H1 (cell line): ENCODE results near the gene DLG1. TPM values are rescaled to one million over a fixed set of nuclear protein-coding genes. Genes with fewer than 3 reads are reported as not detected.

ENCODE experiments used
- CTCF ChIA-PET: fragments of 300-600 bp; sonication (Branson Sonifier 250); formaldehyde crosslinking; loops from one replicate; lab custom pipeline; 2021; ENCODE audit not compliant: partially characterized antibody; lab: Charles Lee
- POLR2A ChIA-PET: fragments of 300-600 bp; sonication (Branson Sonifier 250); formaldehyde crosslinking; loops from one replicate; lab custom pipeline; 2021; ENCODE audit warnings: inconsistent platforms; ENCODE audit not compliant: partially characterized antibody; lab: Charles Lee
- DNase-seq, 2 experiments: peaks; one replicate each; pipeline versions ENCODE4 v3.0.0 to v3.0.0-alpha.2; 2010 to 2022; ENCODE audit warnings: low spot score in 2 of 2, low read depth in 1 of 2, mixed read lengths in 1 of 2
- FAIRE-seq: peaks from 2 replicates; lab custom pipeline; 2011; peaks lifted over from hg19 to GRCh38; lab: Jason Lieb, UNC
- H2AFZ ChIP-seq: 2 replicates; pipeline ENCODE4 v1.8.1; 2012; ENCODE audit warnings: low read length, inconsistent platforms
- H2AK5ac ChIP-seq: 2 replicates; pipeline ENCODE4 v1.6.1; 2013; ENCODE audit warnings: low read depth, low read length
- H2BK120ac ChIP-seq: replicated peaks from 2 replicates; pipeline ENCODE3; 2013; ENCODE audit warnings: low read depth, low read length, inconsistent platforms
- H2BK12ac ChIP-seq: 2 replicates; pipeline ENCODE4 v1.6.1; 2013; ENCODE audit warnings: low read depth, low read length
- H2BK15ac ChIP-seq: 2 replicates; pipeline ENCODE4 v1.6.1; 2013; ENCODE audit warnings: low read length
- H2BK20ac ChIP-seq: 2 replicates; pipeline ENCODE4 v1.6.1; 2013; ENCODE audit warnings: low read length
- H2BK5ac ChIP-seq: 2 replicates; pipeline ENCODE4 v1.6.1; 2013; ENCODE audit warnings: low read depth, low read length
- H3K14ac ChIP-seq: 2 replicates; pipeline ENCODE4 v1.6.1; 2013; ENCODE audit warnings: inconsistent platforms; ENCODE audit not compliant: insufficient read length
- H3K18ac ChIP-seq: 2 replicates; pipeline ENCODE4 v1.6.1; 2013; ENCODE audit warnings: low read length; ENCODE audit errors: extremely low read depth
- H3K23ac ChIP-seq: 2 replicates; pipeline ENCODE4 v1.6.1; 2013; ENCODE audit warnings: inconsistent platforms; ENCODE audit not compliant: insufficient read length
- H3K23me2 ChIP-seq: 2 replicates; pipeline ENCODE4 v1.6.1; 2013; ENCODE audit warnings: low read depth, low read length
- H3K27ac ChIP-seq: 2 replicates; pipeline ENCODE4 v1.6.1; 2011; ENCODE audit warnings: low read depth, low read length, inconsistent platforms
- H3K27me3 ChIP-seq, 4 experiments: replicated peaks in 1 of 4; 1 replicate in 1 of 4; 2 replicates in 3 of 4; pipeline versions ENCODE4 v1.6.1 to v1.8.1; 2011 to 2013; ENCODE audit warnings: low read length in 3 of 4, mild to moderate bottlenecking in 3 of 4, inconsistent platforms in 2 of 4, mixed read lengths in 2 of 4, moderate library complexity in 1 of 4; ENCODE audit not compliant: control insufficient read depth in 3 of 4, insufficient read depth in 3 of 4; ENCODE audit errors: extremely low read depth in 1 of 4
- H3K36me3 ChIP-seq, 4 experiments: 2 replicates each; pipeline versions ENCODE4 v1.6.1 to v1.8.1; 2011 to 2013; ENCODE audit warnings: mild to moderate bottlenecking in 4 of 4, low read length in 3 of 4, moderate library complexity in 2 of 4, control low read depth in 1 of 4, inconsistent platforms in 1 of 4; ENCODE audit not compliant: insufficient read depth in 4 of 4, control insufficient read depth in 2 of 4
- H3K4ac ChIP-seq: replicated peaks from 2 replicates; pipeline ENCODE3; 2013; ENCODE audit warnings: low read length, low read depth, mixed read lengths, inconsistent platforms; ENCODE audit not compliant: insufficient read length
- H3K4me1 ChIP-seq, 4 experiments: replicated peaks in 1 of 4; 1 replicate in 1 of 4; 2 replicates in 3 of 4; pipeline versions ENCODE4 v1.6.1 to v1.8.1; 2011 to 2013; ENCODE audit warnings: low read length in 3 of 4, inconsistent platforms in 2 of 4, mixed read lengths in 1 of 4; ENCODE audit not compliant: insufficient read depth in 4 of 4, control insufficient read depth in 3 of 4
- H3K4me2 ChIP-seq, 2 experiments: 2 replicates each; pipeline versions ENCODE4 v1.6.1 to v1.8.1; 2011 to 2013; ENCODE audit warnings: low read depth in 2 of 2, low read length in 2 of 2, control low read depth in 1 of 2, inconsistent platforms in 1 of 2, mild to moderate bottlenecking in 1 of 2; ENCODE audit not compliant: insufficient read depth in 1 of 2
- H3K4me3 ChIP-seq, 4 experiments: fragments of 200-600, 300-600 bp in 1 of 4; sonication (generic), shearing (Covaris generic), sonication (Bioruptor Twin) in 1 of 4; 2 replicates each; pipeline versions ENCODE4 v1.5.1 to v1.8.1; 2011 to 2016; ENCODE audit warnings: low read length in 4 of 4, low read depth in 3 of 4, control low read depth in 2 of 4, inconsistent platforms in 2 of 4, mild to moderate bottlenecking in 2 of 4, mixed read lengths in 1 of 4, moderate library complexity in 1 of 4; ENCODE audit not compliant: insufficient read depth in 2 of 4; ENCODE audit errors: extremely low read depth in 1 of 4
- H3K56ac ChIP-seq: replicated peaks from 2 replicates; pipeline ENCODE3; 2013; ENCODE audit warnings: low read depth, mild to moderate bottlenecking, mixed read lengths, low read length, inconsistent platforms; ENCODE audit not compliant: insufficient read length
- H3K79me1 ChIP-seq: 2 replicates; pipeline ENCODE4 v1.6.1; 2013; ENCODE audit warnings: low read depth, low read length, control low read depth
- H3K79me2 ChIP-seq, 2 experiments: 2 replicates each; pipeline versions ENCODE4 v1.6.1 to v1.8.1; 2012 to 2013; ENCODE audit warnings: low read length in 2 of 2, mild to moderate bottlenecking in 2 of 2, inconsistent platforms in 1 of 2; ENCODE audit not compliant: insufficient read depth in 2 of 2, control insufficient read depth in 1 of 2
- H3K9ac ChIP-seq, 4 experiments: replicated peaks in 1 of 4; 1 replicate in 1 of 4; 2 replicates in 3 of 4; pipeline versions ENCODE4 v1.6.1 to v1.8.1; 2011 to 2013; ENCODE audit warnings: low read depth in 3 of 4, low read length in 3 of 4, control low read depth in 2 of 4, mild to moderate bottlenecking in 2 of 4, moderate library complexity in 2 of 4, inconsistent platforms in 1 of 4; ENCODE audit errors: extremely low read depth in 1 of 4
- H3K9me3 ChIP-seq, 2 experiments: 2 replicates each; pipeline versions ENCODE4 v1.6.1 to v1.8.1; 2012 to 2013; ENCODE audit warnings: mild to moderate bottlenecking in 2 of 2, moderate library complexity in 2 of 2, control low read depth in 1 of 2, inconsistent platforms in 1 of 2, low read depth in 1 of 2, low read length in 1 of 2, mixed read lengths in 1 of 2; ENCODE audit not compliant: insufficient read depth in 2 of 2
- H4K20me1 ChIP-seq, 2 experiments: replicated peaks in 1 of 2; 2 replicates each; pipeline versions ENCODE3 to v1.8.1; 2011 to 2013; ENCODE audit warnings: inconsistent platforms in 2 of 2, low read length in 2 of 2, mild to moderate bottlenecking in 1 of 2; ENCODE audit not compliant: insufficient read depth in 2 of 2, control insufficient read depth in 1 of 2
- H4K5ac ChIP-seq: 2 replicates; pipeline ENCODE4 v1.6.1; 2013; ENCODE audit warnings: low read length, low read depth, mixed read lengths, inconsistent platforms; ENCODE audit not compliant: insufficient read length
- H4K8ac ChIP-seq: 2 replicates; pipeline ENCODE4 v1.8.0; 2013; ENCODE audit warnings: mild to moderate bottlenecking, moderate library complexity, low read length, inconsistent platforms; ENCODE audit not compliant: insufficient read depth; ENCODE audit errors: extremely low read depth
- H4K91ac ChIP-seq: replicated peaks from 2 replicates; pipeline ENCODE3; 2013; ENCODE audit warnings: low read length, mixed read lengths, inconsistent platforms; ENCODE audit not compliant: insufficient read length
- BACH1 ChIP-seq: IDR thresholded peaks from 2 replicates; pipeline ENCODE4 v1.6.1; 2012; ENCODE audit warnings: low read length, improper control_type of control experiment
- CBX5 ChIP-seq: fragments of 300-800, 300-1000 bp; sonication (generic); IDR thresholded peaks from 2 replicates; pipeline ENCODE4 v1.7.1; 2016; ENCODE audit warnings: antibody characterized with exemption, low read length, low read depth
- EGR1 ChIP-seq: IDR thresholded peaks from 2 replicates; pipeline ENCODE4 v1.6.1; 2011; ENCODE audit warnings: low read depth, low read length, borderline replicate concordance
- JUND ChIP-seq: IDR thresholded peaks from 2 replicates; pipeline ENCODE4 v1.6.1; 2011; ENCODE audit warnings: mild to moderate bottlenecking, improper control_type of control experiment, low read length
- KDM1A ChIP-seq: fragments of 200-600, 300-600 bp; sonication (generic); IDR thresholded peaks from 2 replicates; pipeline ENCODE4 v1.7.1; 2016; ENCODE audit warnings: mild to moderate bottlenecking, low read length, borderline replicate concordance
- NRF1 ChIP-seq: IDR thresholded peaks from 2 replicates; pipeline ENCODE4 v1.6.1; 2011; ENCODE audit warnings: mild to moderate bottlenecking, low read depth, low read length, improper control_type of control experiment
- RXRA ChIP-seq: IDR thresholded peaks from 2 replicates; pipeline ENCODE4 v1.6.1; 2011; ENCODE audit warnings: low read depth, mild to moderate bottlenecking, low read length, moderate library complexity; ENCODE audit not compliant: insufficient read depth
- SP1 ChIP-seq: IDR thresholded peaks from 2 replicates; pipeline ENCODE4 v1.6.1; 2011; ENCODE audit warnings: low read depth, low read length
- SP2 ChIP-seq: IDR thresholded peaks from 2 replicates; pipeline ENCODE4 v1.6.1; 2012; ENCODE audit warnings: mild to moderate bottlenecking, low read length, inconsistent platforms
- USF2 ChIP-seq: IDR thresholded peaks from 2 replicates; pipeline ENCODE4 v1.6.1; 2011; ENCODE audit warnings: low read length, improper control_type of control experiment
- WGBS, 2 experiments: shearing (Covaris generic) in 1 of 2; methylation state at CpG; one replicate each; pipeline versions ENCODE4 v1.1.6 to v1.1.7; 2013 to 2015; ENCODE audit warnings: low lambda C conversion rate in 2 of 2, mixed read lengths in 2 of 2, inconsistent platforms in 1 of 2, low coverage in 1 of 2, missing lambda C conversion rate in 1 of 2; ENCODE audit not compliant: insufficient replicate concordance in 2 of 2, insufficient coverage in 1 of 2, insufficient read length in 1 of 2; ENCODE audit errors: extremely low coverage in 1 of 2, missing lambda C conversion rate in 1 of 2; 5-methylcytosine and 5-hydroxymethylcytosine counted together
- polyA plus RNA-seq, 7 experiments: library from polyadenylated mRNA; depleted of rRNA in 3 of 7; stranded (reverse) in 5 of 7; unstranded in 2 of 7; fragments of >200 nt in 5 of 7; fragments of 200-250 nt in 2 of 7; gene quantifications; 1 replicate in 5 of 7; 2 replicates in 1 of 7; 4 replicates in 1 of 7; pipeline versions ENCODE4 v1.2.1 to v1.2.3, GENCODE V29; 2011 to 2013; ENCODE audit warnings: missing spikeins in 2 of 7, mixed read lengths in 2 of 7
- total RNA-seq: library from RNA; stranded (reverse); fragmentation: NEBNext Ultra II Directional; extraction: Animal tissue kit (Norgen Biotek cat#: 25700); gene quantifications from 2 replicates; pipeline ENCODE4 v1.2.1, GENCODE V29; 2021

DLG1 gene
- total and polyA plus RNA-seq, 2 of the 8 experiments (the other 6 are each of a cell fraction or from before 2014, with no cell fraction given), result 13.4 to 78.8 TPM

GRCh38 chr3:197348014-197348413 is 49.6 kb upstream of the DLG1 start:
- H3K14ac ChIP-seq, result no peak overlapping the region
- H4K20me1 ChIP-seq, result peaks cover 0 to 2% of the 10 kb centered on the region in 2 experiments
- H3K4me3 ChIP-seq, result no peak overlapping the region
- H3K9me3 ChIP-seq, result no peaks in the 10 kb centered on the region
- FAIRE-seq (no peak), DNase-seq (no peak)
- no peak overlapping the region for H4K8ac ChIP-seq
- H4K5ac ChIP-seq, result no peak overlapping the region
- H3K79me1 ChIP-seq, result no peaks in the 10 kb centered on the region
- H2BK20ac ChIP-seq, result no peak overlapping the region
- H3K36me3 ChIP-seq, result no peaks in the 10 kb centered on the region
- peaks cover 0 to 3% (median under 1%) of the 10 kb centered on the region in 4 experiments; a peak in 2 of 7 replicates for H3K4me1 ChIP-seq
- no peak overlapping the region for H2BK5ac ChIP-seq
- H4K91ac ChIP-seq, result no peak overlapping the region
- H3K27ac ChIP-seq, result no peak overlapping the region
- H2AFZ ChIP-seq, result no peak overlapping the region
- no peak overlapping the region for H3K23ac ChIP-seq
- H3K23me2 ChIP-seq, result peaks cover 6% of the 10 kb centered on the region
- no peak overlapping the region for H3K4me2 ChIP-seq
- POLR2A ChIA-PET, result interaction anchor here (1.4 kb wide), 1 partner anchor 16 kb away, joined by 3 read pairs; no protein-coding TSS in a partner anchor
- no peak overlapping the region for H3K4ac ChIP-seq
- no peak overlapping the region for H3K18ac ChIP-seq
- no peak overlapping the region for H2AK5ac ChIP-seq
- no peak overlapping the region for H2BK120ac ChIP-seq
- H3K27me3 ChIP-seq, result no peaks in the 10 kb centered on the region
- no peak overlapping the region for H2BK15ac ChIP-seq
- H2BK12ac ChIP-seq, result no peak overlapping the region
- H3K9ac ChIP-seq, result no peak overlapping the region
- 94% methylated on average over 6 of the region's 6 CpGs; no CpG with 5 or more reads in 1 of the 2 experiments for WGBS, 2 experiments
- H3K79me2 ChIP-seq, result no peaks in the 10 kb centered on the region
- no peak overlapping the region for H3K56ac ChIP-seq
- TF ChIP-seq USF2 (no peak), EGR1 (no peak), BACH1 (no peak), NRF1 (no peak), KDM1A (no peak), CBX5 (no peak), JUND (no peak), SP1 (no peak), RXRA (no peak), SP2 (no peak)
- TF ChIP-seq, all 59 proteins: peak for 0
- CTCF ChIA-PET, result interaction anchor here (1.4 to 1.5 kb wide), 2 partner anchors 87 to 161 kb away, joined by 3 read pairs; no protein-coding TSS in a partner anchor
